Activated CD4-positive, alpha-beta memory T cell treated with anti-CD3 and anti-CD28 coated beads, Interleukin-2, amount 10 ng/mL, durations not matched to agents 7 days and 5 days (primary cell): ENCODE measurements around the gene TAC3. TPM values are rescaled to one million over a fixed set of nuclear protein-coding genes. Genes with fewer than 3 reads are reported as not detected.
"Not testable (repeated sequence)": the region's sequence is repeated elsewhere in the genome, so short reads cannot be mapped to it uniquely, and the experiment has no call there.

Source experiments
- CTCF ChIA-PET: fragments of 350-600 bp; sonication (Branson Sonifier 250); formaldehyde crosslinking; loops from one replicate; lab custom pipeline; 2021; ENCODE audit warnings: antibody characterized with exemption, inconsistent platforms; lab: Charles Lee
- POLR2A ChIA-PET: fragments of 350-600 bp; sonication (Branson Sonifier 250); formaldehyde crosslinking; loops from one replicate; lab custom pipeline; 2021; ENCODE audit warnings: antibody characterized with exemption; lab: Charles Lee
- DNase-seq: peaks from one replicate; pipeline ENCODE4 v3.0.0-alpha.2; 2020
- H3K27ac Mint-ChIP-seq: one replicate; pipeline ENCODE4 v1.8.0; 2021; ENCODE audit warnings: mild to moderate bottlenecking, mixed read lengths
- H3K27me3 Mint-ChIP-seq: one replicate; pipeline ENCODE4 v1.8.0; 2021; ENCODE audit warnings: mixed read lengths
- H3K36me3 Mint-ChIP-seq: one replicate; pipeline ENCODE4 v1.8.0; 2021; ENCODE audit warnings: low read depth, mixed read lengths
- H3K4me1 Mint-ChIP-seq: one replicate; pipeline ENCODE4 v1.8.0; 2021; ENCODE audit warnings: mixed read lengths
- H3K4me3 Mint-ChIP-seq: one replicate; pipeline ENCODE4 v1.8.0; 2021; ENCODE audit warnings: mild to moderate bottlenecking, mixed read lengths
- H3K9me3 Mint-ChIP-seq: one replicate; pipeline ENCODE4 v1.8.0; 2021; ENCODE audit warnings: mixed read lengths
- total RNA-seq, 2 experiments: library from RNA; stranded (reverse); gene quantifications; one replicate each; pipeline ENCODE4 v1.2.3, GENCODE V29; 2021

The TAC3 gene
- total RNA-seq, 2 experiments from 2014 or later = not detected

GRCh38 chr12:57031789-57032188, 15.5 kb upstream of the TAC3 start:
- Mint-ChIP-seq H3K4me1 (peaks cover 23% of the 10 kb centered on the region), H3K9me3 (no peaks in the 10 kb centered on the region), H3K4me3 (no peak overlapping the region), H3K27ac (no peak overlapping the region), H3K27me3 (no peaks in the 10 kb centered on the region), H3K36me3 (no peaks in the 10 kb centered on the region)
- POLR2A ChIA-PET = interaction anchor here (0.5 to 1.2 kb wide), 3 partner anchors 26 to 80 kb away, joined by 3 to 8 read pairs (median 3); no protein-coding TSS in a partner anchor
- CTCF ChIA-PET = interaction anchor here (0.6 to 1.7 kb wide), 8 partner anchors 10 to 216 kb away, joined by 3 to 13 read pairs (median 5); partner anchors contain the start of gene STAT6
- no peak for DNase-seq

- peaks cover 23% of the 10 kb centered on the region for H3K4me1 Mint-ChIP-seq
- no peaks in the 10 kb centered on the region for H3K9me3 Mint-ChIP-seq
- ChIA-PET POLR2A (interaction anchor here (0.5 to 1.2 kb wide), 4 partner anchors 26 to 81 kb away, joined by 3 to 8 read pairs (median 3); no protein-coding TSS in a partner anchor), CTCF (interaction anchor here (0.6 to 1.8 kb wide), 10 partner anchors 10 to 216 kb away, joined by 3 to 13 read pairs (median 5); partner anchors contain the start of gene STAT6)
- peaks cover under 1% of the 10 kb centered on the region for H3K27me3 Mint-ChIP-seq
- no peak overlapping the region for H3K27ac Mint-ChIP-seq
- H3K4me3 Mint-ChIP-seq = no peak overlapping the region
- H3K36me3 Mint-ChIP-seq = no peaks in the 10 kb centered on the region
- no peak for DNase-seq
Measured at GRCh38 chr12:57031138-57031725, 14.9 kb upstream of the TAC3 start.

- H3K36me3 Mint-ChIP-seq = no peaks in the 10 kb centered on the region
- H3K4me1 Mint-ChIP-seq = peaks cover 23% of the 10 kb centered on the region
- CTCF ChIA-PET = no interaction called here
- POLR2A ChIA-PET = no interaction called here
- H3K9me3 Mint-ChIP-seq = no peaks in the 10 kb centered on the region
- H3K27ac Mint-ChIP-seq = no peak overlapping the region
- peaks cover 4% of the 10 kb centered on the region for H3K27me3 Mint-ChIP-seq
- no peak overlapping the region for H3K4me3 Mint-ChIP-seq
- DNase-seq = no peak
Measured at GRCh38 chr12:57029457-57029856, 13.1 kb upstream of the TAC3 start.

- no peak overlapping the region for H3K4me3 Mint-ChIP-seq
- CTCF ChIA-PET = interaction anchor here (0.7 to 2.1 kb wide), 7 partner anchors 10 to 85 kb away, joined by 3 to 8 read pairs (median 3); no protein-coding TSS in a partner anchor
Measured at GRCh38 chr12:57027805-57028153, 11.4 kb upstream of the TAC3 start.

DNA sequence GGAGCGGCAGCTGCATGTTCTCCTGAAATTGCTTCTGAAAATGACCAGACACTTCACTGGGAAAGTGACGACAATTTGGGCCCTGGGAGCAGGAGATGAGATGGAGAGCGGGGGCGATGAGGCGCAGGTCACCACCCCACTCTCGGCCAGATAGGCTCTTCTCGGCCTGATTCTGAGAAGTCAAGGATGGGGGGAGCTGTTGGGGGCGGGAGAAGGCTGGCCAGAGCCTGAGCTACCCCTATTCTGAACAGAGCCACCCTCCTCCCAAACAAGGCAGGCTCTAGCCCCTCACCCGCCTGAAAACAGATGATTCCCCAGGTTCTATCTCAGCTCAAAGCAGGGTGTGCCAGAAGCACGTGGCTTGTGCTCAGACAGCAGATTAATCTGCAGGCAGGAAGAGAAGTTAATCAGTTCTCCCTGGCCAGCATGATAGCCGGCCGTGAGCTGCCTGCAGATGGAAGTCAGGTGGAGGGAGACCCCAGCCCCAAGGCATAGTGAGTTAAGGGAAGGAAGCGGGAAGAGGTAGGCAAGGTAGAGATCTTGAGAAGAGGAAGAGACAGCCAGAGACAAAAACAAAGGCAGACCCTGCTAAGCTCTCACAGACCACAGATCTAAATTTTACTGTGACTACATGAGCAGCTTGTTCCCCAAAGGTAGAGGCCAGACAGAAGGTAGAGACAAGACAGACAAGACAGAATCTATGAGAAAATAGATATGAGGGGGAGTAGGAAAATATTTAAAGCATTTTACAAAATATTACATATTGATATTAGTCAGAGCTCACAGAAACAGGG, 10.9 kb upstream of the TAC3 start:
- ChIA-PET POLR2A (interaction anchor here (2.7 kb wide), 1 partner anchor 10 kb away, joined by 18 read pairs; the partner anchor contains the start of gene TAC3), CTCF (interaction anchor here (0.7 to 2.1 kb wide), 5 partner anchors 9 to 85 kb away, joined by 3 to 8 read pairs (median 3); no protein-coding TSS in a partner anchor)
- Mint-ChIP-seq H3K9me3 (no peaks in the 10 kb centered on the region), H3K27me3 (peaks cover 6% of the 10 kb centered on the region), H3K27ac (no peak overlapping the region), H3K4me1 (peaks cover 23% of the 10 kb centered on the region), H3K4me3 (no peak overlapping the region), H3K36me3 (no peaks in the 10 kb centered on the region)
- DNase-seq = no peak

More at GRCh38 chr12:57027805-57028153, 11.4 kb upstream of the TAC3 start:
- POLR2A ChIA-PET = interaction anchor here (2.7 kb wide), 1 partner anchor 10 kb away, joined by 18 read pairs; the partner anchor contains the start of gene TAC3
- no peak for DNase-seq
- no peaks in the 10 kb centered on the region for H3K9me3 Mint-ChIP-seq
- no peak overlapping the region for H3K27ac Mint-ChIP-seq
- peaks cover 6% of the 10 kb centered on the region for H3K27me3 Mint-ChIP-seq
- peaks cover 23% of the 10 kb centered on the region for H3K4me1 Mint-ChIP-seq
- H3K36me3 Mint-ChIP-seq = no peaks in the 10 kb centered on the region

DNA sequence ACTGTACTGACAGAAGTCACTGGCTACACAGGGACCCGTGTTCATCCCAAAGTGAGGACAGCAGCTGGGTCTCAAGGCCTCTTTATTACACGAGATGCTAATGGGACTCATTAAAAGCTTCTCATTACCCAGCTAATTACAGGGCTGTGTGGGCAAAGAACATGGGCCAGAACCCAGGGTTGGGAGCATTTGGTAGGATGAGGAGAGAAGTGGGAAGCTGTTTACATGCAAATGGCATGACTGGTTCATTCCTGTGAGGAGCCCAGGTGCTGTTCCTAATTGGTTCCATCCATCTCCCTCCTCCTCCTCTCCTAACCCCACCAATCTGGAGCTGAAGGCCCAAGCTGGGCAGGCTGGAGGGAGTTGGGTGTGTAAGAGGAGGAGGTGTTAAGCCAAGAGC, 8.9 kb upstream of the TAC3 start:
- POLR2A ChIA-PET = interaction anchor here (0.8 kb wide), 1 partner anchor 24 kb away, joined by 5 read pairs; no protein-coding TSS in a partner anchor
- Mint-ChIP-seq H3K4me1 (peaks cover 8% of the 10 kb centered on the region), H3K4me3 (no peak overlapping the region), H3K27ac (no peak overlapping the region), H3K36me3 (no peaks in the 10 kb centered on the region), H3K9me3 (no peaks in the 10 kb centered on the region), H3K27me3 (peaks cover 6% of the 10 kb centered on the region)
- DNase-seq = no peak
- CTCF ChIA-PET = interaction anchor here (1.2 kb wide), 1 partner anchor 22 kb away, joined by 3 read pairs; no protein-coding TSS in a partner anchor

DNA sequence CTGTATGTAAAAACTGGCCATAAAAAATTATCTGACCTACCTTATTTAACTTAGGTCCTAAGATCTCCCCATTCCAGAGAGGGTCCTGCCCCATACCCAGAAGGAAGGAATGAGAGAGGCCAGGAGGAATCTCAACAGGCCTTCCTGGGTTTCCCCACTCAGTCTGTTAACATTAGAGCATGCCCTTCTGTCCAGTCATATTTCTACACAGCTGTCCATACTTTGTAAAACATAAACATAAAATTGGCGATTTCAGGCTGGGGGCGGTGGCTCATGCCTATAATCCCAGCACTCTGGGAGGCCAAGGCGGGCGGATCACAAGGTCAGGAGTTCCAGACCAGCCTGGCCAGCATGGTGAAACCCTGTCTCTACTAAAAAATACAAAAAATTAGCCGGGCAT, 6.0 kb upstream of the TAC3 start:
- DNase-seq, H3K27ac Mint-ChIP-seq, H3K9me3 Mint-ChIP-seq, H3K36me3 Mint-ChIP-seq, H3K27me3 Mint-ChIP-seq, H3K4me3 Mint-ChIP-seq, POLR2A ChIA-PET, H3K4me1 Mint-ChIP-seq: not testable (repeated sequence)
- CTCF ChIA-PET = interaction anchor here (1.7 kb wide), 1 partner anchor 40 kb away, joined by 5 read pairs; no protein-coding TSS in a partner anchor

- DNase-seq = no peak
- Mint-ChIP-seq H3K4me3 (no peak overlapping the region), H3K36me3 (no peaks in the 10 kb centered on the region), H3K27me3 (peaks cover 4% of the 10 kb centered on the region), H3K27ac (no peak overlapping the region), H3K9me3 (no peaks in the 10 kb centered on the region), H3K4me1 (no peaks in the 10 kb centered on the region)
- CTCF ChIA-PET = interaction anchor here (1.0 to 1.8 kb wide), 3 partner anchors 9 to 18 kb away, joined by 3 to 4 read pairs (median 3); no protein-coding TSS in a partner anchor
- POLR2A ChIA-PET = interaction anchor here (5.1 kb wide), 1 partner anchor 7 kb away, joined by 18 read pairs; no protein-coding TSS in a partner anchor
Measured at GRCh38 chr12:57019983-57020719, 3.8 kb upstream of the TAC3 start.

DNA sequence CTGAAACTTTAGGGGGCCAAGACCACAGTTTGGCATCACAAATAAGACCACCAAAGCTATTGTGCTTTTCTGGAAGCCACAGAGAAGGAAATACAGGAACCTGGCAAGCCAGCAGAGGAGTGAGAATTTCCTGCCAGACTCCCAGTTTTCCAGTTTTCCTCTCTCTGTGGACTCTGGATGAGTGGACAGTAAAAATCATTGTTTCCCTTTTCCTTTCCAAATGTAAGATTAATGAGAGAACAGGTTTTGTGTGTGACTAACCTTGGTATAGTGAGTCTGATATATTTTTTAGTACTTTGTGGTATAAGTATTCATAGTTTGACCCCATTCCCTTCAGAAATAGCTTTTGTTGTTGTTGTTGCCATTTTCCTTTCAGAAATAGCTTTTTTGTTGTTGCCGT, 2.6 kb upstream of the TAC3 start:
- no peak for DNase-seq
- Mint-ChIP-seq H3K36me3 (no peaks in the 10 kb centered on the region), H3K4me1 (no peaks in the 10 kb centered on the region), H3K27ac (no peak overlapping the region), H3K27me3 (peaks cover 16% of the 10 kb centered on the region), H3K4me3 (no peak overlapping the region), H3K9me3 (no peaks in the 10 kb centered on the region)
- ChIA-PET CTCF (interaction anchor here (0.9 to 1.3 kb wide), 2 partner anchors 10 to 93 kb away, joined by 4 to 5 read pairs; no protein-coding TSS in a partner anchor), POLR2A (interaction anchor here (1.2 to 5.1 kb wide), 2 partner anchors 9 to 93 kb away, joined by 4 to 18 read pairs; partner anchors contain the start of gene STAT6)

- not testable (repeated sequence) for H3K36me3 Mint-ChIP-seq, H3K4me3 Mint-ChIP-seq, H3K9me3 Mint-ChIP-seq, H3K27ac Mint-ChIP-seq, H3K4me1 Mint-ChIP-seq, DNase-seq
- peaks cover 18% of the 10 kb centered on the region for H3K27me3 Mint-ChIP-seq
- ChIA-PET CTCF (interaction anchor here (0.6 to 1.3 kb wide), 5 partner anchors 9 to 436 kb away, joined by 3 to 5 read pairs (median 4); no protein-coding TSS in a partner anchor), POLR2A (interaction anchor here (1.2 to 5.1 kb wide), 2 partner anchors 9 to 94 kb away, joined by 4 to 18 read pairs; partner anchors contain the start of gene STAT6)
Measured at GRCh38 chr12:57018353-57018752, 2.0 kb upstream of the TAC3 start.

DNA sequence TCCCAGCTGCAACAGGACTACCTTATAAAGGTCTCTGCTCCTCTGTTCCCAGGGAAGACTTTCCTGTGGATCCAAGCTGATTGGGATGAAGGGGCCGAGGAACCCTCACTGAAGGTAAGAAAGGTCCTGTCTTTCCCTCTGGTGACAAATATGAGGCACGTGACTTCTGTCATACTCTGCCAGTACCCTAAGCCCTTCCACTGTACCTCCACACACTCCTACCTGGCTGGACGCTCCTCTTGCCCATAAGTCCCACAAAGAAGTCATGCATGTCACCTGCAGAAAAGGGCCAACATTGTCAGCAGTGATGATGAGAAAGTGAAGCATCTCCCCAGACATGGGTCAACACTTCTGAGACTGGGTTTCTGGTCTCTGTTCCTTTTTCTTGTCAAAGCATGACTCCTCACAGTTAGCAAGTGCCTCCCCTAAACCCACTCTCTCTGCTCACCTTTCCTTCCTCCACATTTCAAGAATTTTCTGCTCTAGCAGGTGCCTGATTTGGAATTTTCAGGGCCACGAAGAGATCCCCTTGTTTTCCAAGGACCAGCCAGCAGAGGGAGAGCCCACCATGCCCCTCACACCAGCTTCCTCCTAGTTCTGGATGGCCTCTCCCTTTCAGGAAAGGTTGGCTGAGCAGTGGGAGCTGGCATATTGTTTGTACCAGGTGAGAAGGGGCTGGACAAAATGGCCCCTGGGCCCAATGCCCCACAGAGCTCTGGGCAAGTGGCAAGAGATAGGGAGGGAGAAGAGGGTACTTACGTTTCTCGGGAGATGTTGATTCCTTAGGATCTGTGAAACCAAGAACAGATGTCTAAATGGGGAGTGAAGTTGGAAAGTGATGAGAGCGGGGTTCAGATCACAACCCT, 3.5 kb downstream of the TAC3 start:
- POLR2A ChIA-PET = interaction anchor here (1.8 kb wide), 1 partner anchor 36 kb away, joined by 4 read pairs; no protein-coding TSS in a partner anchor
- Mint-ChIP-seq H3K4me1 (peaks cover 14% of the 10 kb centered on the region), H3K36me3 (no peaks in the 10 kb centered on the region), H3K27ac (no peak overlapping the region), H3K9me3 (no peaks in the 10 kb centered on the region), H3K27me3 (peaks cover 22% of the 10 kb centered on the region), H3K4me3 (no peak overlapping the region)
- DNase-seq = no peak
- CTCF ChIA-PET = interaction anchor here (2.3 kb wide), 1 partner anchor 99 kb away, joined by 16 read pairs; the partner anchor contains the start of gene STAT6
